ENCODE data around the gene PCP4.
"Not testable (repeated sequence)": the region's sequence is repeated elsewhere in the genome, so short reads cannot be mapped to it uniquely, and the experiment has no call there.

The PCP4 gene

DNA sequence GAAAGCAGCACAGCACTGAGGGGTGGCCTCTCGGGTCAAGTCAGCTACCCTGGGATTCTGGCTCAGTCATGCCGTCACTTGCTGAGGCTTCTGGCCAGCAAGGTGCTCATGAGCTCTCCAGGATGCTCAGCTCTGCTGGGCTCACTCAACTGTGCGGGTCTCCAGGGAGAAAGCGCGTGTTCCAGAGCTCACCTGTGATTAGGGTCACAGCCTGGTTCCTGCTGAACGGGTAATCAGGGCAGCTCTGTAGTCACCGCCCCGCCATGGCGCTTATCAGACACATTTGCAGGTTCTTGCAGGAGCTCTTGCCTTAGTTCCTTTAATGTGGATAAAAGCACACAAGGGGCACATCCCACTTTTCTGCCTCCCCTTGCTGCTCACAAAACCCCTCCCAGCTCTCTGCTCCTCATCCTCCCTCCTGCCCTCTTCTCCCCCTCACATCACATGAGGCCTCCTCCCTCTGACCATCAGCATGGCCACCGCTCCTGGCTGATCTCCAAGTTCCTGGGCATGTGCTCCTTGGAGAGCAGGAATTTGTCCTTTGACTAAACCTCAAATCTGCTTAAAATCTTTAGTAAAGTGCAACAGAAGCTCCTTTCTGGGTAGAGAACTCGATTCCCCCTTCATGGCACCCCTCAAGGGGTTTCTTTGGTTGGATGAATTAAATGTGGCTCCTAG is 2.0 kb downstream of the PCP4 start:
- no peak for DNase-seq

- DNase-seq, result no peak
Measured at GRCh38 chr21:39873687-39874086, 6.4 kb downstream of the PCP4 start.

DNA sequence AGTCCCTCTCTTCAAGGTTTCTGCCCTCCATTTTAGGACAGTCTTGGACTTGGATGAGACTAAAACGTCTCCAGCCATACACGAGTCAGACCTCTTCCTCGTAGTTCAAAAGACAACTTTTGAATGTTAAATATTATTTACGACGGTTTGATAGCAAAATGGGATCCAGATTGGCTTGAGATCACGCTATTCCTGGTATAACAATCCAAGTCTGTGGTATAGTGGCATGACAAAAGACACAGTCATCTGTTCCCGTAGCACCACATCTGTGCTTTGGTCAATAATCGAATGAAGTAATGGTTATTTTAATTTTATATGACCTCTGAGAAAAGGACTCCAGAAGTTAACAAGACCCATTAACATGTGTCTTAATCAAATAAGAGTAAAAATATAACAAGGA is 7.0 kb downstream of the PCP4 start:
- DNase-seq, result no peak

- no peak for DNase-seq
Measured at GRCh38 chr21:39874759-39875158, 7.5 kb downstream of the PCP4 start.

DNA sequence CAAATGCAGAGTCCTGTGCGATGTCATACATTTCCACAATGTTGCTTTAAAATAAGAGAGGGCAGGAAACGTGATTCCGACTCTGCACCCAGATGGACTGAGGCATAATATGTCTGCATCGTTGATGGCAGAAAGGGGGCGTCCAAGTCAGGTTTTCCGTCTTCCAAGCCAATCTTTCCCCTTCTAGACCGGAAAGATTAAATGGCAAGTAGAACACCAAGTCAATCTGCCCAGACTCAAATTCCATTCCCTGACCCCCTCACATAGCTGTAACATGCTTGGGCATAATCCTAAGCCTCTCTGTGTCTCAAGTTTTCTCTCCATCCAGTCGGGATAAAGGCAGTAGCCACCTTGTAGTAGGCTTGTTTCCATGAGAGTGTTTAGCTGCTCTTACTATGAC is 14.4 kb downstream of the PCP4 start:
- no peak for DNase-seq

GRCh38 chr21:39882151-39882838 is 15.1 kb downstream of the PCP4 start:
- DNase-seq, result no peak

DNA sequence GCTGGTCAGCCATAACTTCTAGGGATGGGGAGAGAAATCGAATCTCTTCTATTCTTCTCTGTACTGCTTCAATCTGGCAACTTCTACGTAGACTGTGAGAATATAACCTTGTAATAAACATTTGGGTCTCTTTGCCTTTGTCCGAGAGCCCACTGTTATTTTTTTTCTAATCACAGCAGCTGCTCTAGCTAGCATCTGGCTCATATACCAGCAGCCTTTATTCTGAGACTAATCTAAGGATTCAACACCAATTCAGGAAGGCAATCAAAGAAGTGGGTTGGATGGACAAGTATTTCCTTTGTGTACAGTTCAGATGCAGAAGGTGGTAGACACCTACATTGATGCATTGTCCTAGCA is 15.6 kb downstream of the PCP4 start:
- no peak for DNase-seq

- DNase-seq, result no peak
Measured at GRCh38 chr21:39885119-39885848, 18.0 kb downstream of the PCP4 start.

DNA sequence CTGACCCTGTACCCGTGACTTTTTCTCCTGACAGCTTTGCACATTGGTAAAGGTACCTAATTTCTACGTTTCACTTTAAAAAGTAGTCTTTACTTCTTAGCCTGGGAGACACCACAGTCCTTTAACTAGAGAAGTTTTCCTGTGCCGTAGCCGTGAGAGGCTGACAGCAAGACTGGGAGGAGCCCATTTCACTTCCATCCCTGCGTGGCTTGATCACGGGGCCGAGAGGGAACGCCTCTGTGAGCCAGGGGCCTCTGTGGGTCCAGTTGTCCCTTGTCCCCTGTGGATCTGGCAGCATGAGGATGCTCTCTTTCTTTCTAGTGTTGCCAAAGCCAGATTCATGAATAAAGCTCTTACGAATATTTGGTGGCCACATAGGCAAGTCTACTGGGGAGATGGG is 21.6 kb downstream of the PCP4 start:
- no peak for DNase-seq

DNA sequence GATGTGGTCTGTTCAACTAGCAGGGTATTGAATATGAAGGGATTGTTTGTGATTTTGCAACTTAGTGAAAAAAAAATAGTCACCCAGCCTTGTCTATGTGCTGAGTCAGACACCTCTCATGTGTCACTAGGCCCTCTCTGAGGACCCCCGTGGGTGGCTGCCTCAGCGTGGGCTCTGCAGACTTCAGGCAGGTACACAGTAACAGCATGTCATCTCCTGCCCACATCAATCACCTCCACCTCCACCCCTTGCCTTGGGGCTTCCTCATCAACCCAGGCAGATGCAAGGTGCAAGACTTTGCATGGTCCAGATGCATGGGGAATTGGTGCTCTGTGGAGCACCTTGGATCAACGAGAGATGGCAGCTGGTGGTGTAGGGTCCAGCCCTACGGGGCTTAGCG is 23.9 kb downstream of the PCP4 start:
- no peak for DNase-seq

DNA sequence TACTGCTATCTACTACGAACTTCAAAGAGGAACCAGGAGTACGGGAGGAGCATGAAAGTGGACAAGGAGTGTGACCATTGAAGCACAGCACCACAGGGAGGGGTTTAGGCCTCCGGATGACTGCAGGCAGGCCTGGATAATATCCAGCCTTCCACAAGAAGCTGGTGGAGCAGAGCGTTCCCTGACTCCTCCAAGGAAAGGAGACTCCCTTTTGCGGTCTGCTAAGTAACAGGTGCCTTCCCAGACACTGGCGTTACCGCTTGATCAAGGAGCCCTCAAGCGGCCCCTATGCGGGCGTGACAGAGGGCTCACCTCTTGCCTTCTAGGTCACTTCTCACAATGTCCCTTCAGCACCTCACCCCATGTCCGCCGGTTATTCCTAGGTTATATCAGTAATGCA is 24.6 kb downstream of the PCP4 start:
- not testable (repeated sequence) for DNase-seq

DNA sequence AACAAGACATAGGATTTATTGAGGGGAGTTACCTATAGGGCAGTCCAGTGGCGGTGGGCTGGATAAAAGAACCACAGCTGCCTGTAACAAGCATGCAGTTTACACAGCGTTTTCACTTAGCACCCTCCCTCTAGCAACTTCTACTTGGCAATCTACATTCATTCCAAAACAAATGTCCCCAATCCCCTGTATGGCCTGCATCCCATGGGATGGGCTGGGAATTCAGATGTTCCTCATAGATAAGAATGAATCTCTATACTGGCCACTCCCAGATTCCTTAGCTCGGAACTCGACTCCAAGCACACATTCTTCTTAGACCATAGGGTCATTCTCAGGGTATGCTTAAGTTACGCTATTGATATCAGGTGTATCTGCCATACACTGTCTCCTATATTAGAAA is 33.3 kb downstream of the PCP4 start:
- DNase-seq, result no peak

GRCh38 chr21:39900911-39901310 is 33.7 kb downstream of the PCP4 start:
- no peak for DNase-seq

DNA sequence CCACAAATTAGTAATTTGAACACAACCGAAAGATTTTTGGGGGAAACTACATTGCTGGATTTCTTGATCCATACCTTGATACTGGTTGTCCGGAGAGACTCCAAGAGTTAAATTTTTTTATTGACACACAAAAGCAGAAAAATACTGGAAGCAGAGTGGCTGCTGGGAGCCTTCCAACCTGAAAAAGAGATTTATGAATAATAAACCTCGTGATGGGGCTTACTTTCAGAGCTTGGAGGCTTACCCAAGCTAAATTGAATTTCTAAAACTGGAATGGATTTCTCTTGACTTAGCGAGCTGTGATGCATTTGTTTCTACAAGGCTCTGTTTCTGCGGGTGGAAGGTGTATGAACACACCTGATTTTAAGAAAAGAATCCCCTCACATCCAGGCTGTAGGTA is 35.7 kb downstream of the PCP4 start:
- DNase-seq, result no peak

- DNase-seq, result no peak
Measured at GRCh38 chr21:39904457-39904856, 37.2 kb downstream of the PCP4 start.

DNA sequence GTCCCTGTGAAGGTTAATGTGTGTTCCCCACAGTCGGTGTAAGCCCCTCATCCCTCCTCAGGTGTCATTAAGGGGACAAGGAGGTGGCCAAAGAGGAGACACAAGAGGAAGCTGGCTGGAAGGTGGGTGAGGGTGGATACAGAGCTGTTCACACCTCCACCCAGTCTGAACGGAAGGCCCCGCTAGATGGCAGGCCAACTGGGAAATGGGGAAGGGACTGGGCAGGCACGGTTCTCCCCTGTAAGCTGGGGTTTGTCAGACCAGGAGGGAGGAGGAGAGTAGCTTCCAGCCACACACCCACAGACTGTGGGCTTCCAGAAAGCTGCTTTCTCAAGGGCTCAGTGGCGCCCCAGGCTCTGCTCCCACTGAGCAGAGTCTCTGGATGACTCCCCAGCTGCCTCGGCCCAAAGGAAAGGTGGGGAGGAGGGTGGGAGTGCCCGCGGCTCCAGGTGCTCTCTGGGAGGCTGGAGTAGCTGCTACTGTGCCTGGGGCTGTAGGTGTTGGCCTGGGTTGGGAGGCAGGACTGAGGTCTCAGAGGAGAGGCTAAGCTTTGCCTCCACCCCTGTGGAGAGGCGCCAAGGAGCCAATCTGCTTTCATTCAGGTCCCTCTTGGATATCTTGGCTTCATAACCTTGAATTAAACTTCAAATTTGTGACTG is 41.2 kb downstream of the PCP4 start:
- no peak for DNase-seq

DNA sequence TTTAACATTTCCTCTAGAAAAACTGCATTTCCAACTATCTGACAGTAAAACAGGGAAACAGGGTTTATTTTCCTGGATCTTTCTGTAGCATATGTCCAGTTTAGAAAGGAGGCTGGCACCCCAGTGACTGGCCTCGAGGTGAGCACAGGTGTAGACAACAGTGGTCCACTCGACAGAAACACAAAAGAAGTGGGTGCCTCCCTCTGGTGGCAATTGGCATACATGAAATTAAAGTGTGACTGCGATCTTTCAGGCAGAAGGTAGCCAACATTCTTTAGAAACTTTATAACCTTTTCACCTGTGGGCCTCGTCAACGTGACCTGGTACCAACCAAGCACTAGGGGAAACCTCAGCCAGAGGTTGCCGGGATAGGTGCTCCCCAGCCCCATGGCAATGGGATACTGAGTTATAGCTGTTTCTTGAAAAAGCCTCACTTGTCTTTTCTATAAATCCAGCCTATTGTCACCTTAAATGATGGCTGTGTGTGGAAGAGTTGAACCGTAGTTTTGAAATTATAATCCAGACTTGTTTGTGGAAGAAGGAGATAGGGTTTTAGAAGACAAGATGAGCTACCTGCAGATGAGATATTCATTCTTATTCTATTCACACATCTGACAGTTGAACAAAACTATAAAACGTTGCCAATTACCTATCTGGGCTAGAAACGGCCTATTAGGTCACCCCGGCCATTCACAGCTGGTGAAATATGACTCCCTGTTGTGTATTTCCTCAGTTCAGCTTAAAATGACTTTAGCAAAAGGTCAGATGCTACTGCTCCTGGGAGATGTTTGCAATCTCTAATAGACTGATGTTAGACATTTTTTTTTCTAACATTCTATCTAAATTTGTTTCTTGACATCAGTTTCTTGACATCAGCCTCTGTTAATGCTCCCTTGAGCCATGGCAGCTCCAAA is 44.3 kb downstream of the PCP4 start:
- DNase-seq, result no peak

- no peak for DNase-seq
Measured at GRCh38 chr21:39913706-39914305, 46.6 kb downstream of the PCP4 start.

- no peak for DNase-seq
Measured at GRCh38 chr21:39915881-39916280, 48.6 kb downstream of the PCP4 start.

DNA sequence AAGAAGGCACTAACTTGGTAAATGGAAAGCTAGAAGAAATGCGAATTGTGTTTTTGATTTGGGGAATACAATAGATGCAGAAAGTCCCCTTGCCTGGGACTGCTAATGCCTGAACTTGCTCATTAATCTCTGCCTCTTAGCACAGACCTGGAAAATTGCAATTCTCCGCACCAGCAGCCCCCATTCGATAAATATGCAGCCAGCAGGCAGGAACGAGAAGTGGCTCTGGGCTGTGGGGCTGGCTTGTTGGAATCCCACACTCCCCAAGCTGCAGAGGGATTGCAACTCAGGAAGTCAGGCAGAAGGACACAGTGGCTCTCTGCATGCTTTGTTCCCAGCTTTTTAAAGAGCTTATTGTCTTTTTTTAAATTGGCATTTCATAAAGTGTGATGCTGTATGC is 51.3 kb downstream of the PCP4 start:
- no peak for DNase-seq

GRCh38 chr21:39923476-39923875 is 56.2 kb downstream of the PCP4 start:
- DNase-seq, result no peak
